GM23338 (cell line): Measurements from ENCODE around the gene CCNI.

Source experiments
- CTCF ChIP-seq, 2 experiments: fragments of 200-600 bp in 1 of 2; sonication (generic) in 1 of 2; conservative IDR thresholded peaks; 2 replicates each; pipeline versions ENCODE4 v1.5.1 to v1.6.1; 2016 to 2017; ENCODE audit warnings: antibody characterized with exemption in 2 of 2, low read depth in 2 of 2, mild to moderate bottlenecking in 2 of 2, moderate library complexity in 1 of 2
- EZH2 ChIP-seq: fragments of 200-600 bp; sonication (generic); IDR thresholded peaks from one replicate; pipeline ENCODE4 v1.8.0; 2017; ENCODE audit warnings: antibody characterized with exemption, mild to moderate bottlenecking, low read depth; ENCODE audit not compliant: unreplicated experiment
- EZH2phosphoT487 ChIP-seq: fragments of 200-600 bp; sonication (generic); IDR thresholded peaks from one replicate; pipeline ENCODE4 v1.8.1; 2018; ENCODE audit warnings: antibody characterized with exemption; ENCODE audit not compliant: unreplicated experiment
- POLR2AphosphoS5 ChIP-seq: IDR thresholded peaks from 2 replicates; pipeline ENCODE4 v1.6.1; 2016; ENCODE audit warnings: antibody characterized with exemption, low read depth
- REST ChIP-seq: IDR thresholded peaks from one replicate; pipeline ENCODE4 v1.6.1; 2018; ENCODE audit warnings: antibody characterized with exemption; ENCODE audit not compliant: unreplicated experiment

GRCh38 chr4:77012726-77013125 lies 63.1 kb downstream of the CCNI start:
- TF ChIP-seq EZH2 (no peak), CTCF (conservative IDR thresholded peaks at IDR 0.05; ENCODE audit: low read depth in 2 of 2) (no peak), POLR2AphosphoS5 (no peak), REST (no peak), EZH2phosphoT487 (no peak)
